SK-N-SH treated with all-trans-retinoic acid at 6 μM for 48 hours (cell line): ENCODE results near the gene SDHB.

Experiments
- ARNTL ChIP-seq: fragments of 450-650 bp; formaldehyde crosslinking; IDR thresholded peaks from 2 replicates; pipeline ENCODE4 v1.5.0; 2020; ENCODE audit warnings: low read depth, mild to moderate bottlenecking, moderate library complexity, borderline replicate concordance
- BACH2 ChIP-seq: fragments of 250-450 bp; sonication (Bioruptor Pico); IDR thresholded peaks from 2 replicates; pipeline ENCODE4 v1.9.0; 2021; ENCODE audit warnings: mild to moderate bottlenecking, borderline replicate concordance
- CSDC2 ChIP-seq: fragments of 250-450 bp; sonication (Bioruptor Pico); IDR thresholded peaks from 2 replicates; pipeline ENCODE4 v1.5.0; 2020; ENCODE audit warnings: mild to moderate bottlenecking, moderate library complexity
- ESRRG ChIP-seq: fragments of 250-450 bp; sonication (Bioruptor Pico); IDR thresholded peaks from 2 replicates; pipeline ENCODE4 v1.6.1; 2021; ENCODE audit warnings: mild to moderate bottlenecking
- PATZ1 ChIP-seq: fragments of 250-450 bp; sonication (Bioruptor Pico); IDR thresholded peaks from 2 replicates; pipeline ENCODE4 v1.8.0; 2020; ENCODE audit warnings: mild to moderate bottlenecking, moderate library complexity, borderline replicate concordance
- POU6F1 ChIP-seq: fragments of 250-450 bp; sonication (Bioruptor Pico); IDR thresholded peaks from 2 replicates; pipeline ENCODE4 v1.8.0; 2021; ENCODE audit warnings: low read depth, mild to moderate bottlenecking, moderate library complexity, borderline replicate concordance
- RARB ChIP-seq: fragments of 250-450 bp; sonication (Bioruptor Pico); IDR thresholded peaks from 2 replicates; pipeline ENCODE4 v1.8.0; 2021; ENCODE audit warnings: mild to moderate bottlenecking, moderate library complexity
- SNAI2 ChIP-seq: fragments of 250-450 bp; sonication (Bioruptor Pico); IDR thresholded peaks from 2 replicates; pipeline ENCODE4 v1.5.0; 2020; ENCODE audit warnings: mild to moderate bottlenecking, moderate library complexity
- ZFP3 ChIP-seq: fragments of 250-450 bp; sonication (Bioruptor Pico); IDR thresholded peaks from 2 replicates; pipeline ENCODE4 v1.5.0; 2020; ENCODE audit warnings: mild to moderate bottlenecking, moderate library complexity
- ZFP30 ChIP-seq: fragments of 450-650 bp; formaldehyde crosslinking; IDR thresholded peaks from 2 replicates; pipeline ENCODE4 v1.5.0; 2022; ENCODE audit warnings: mild to moderate bottlenecking, moderate library complexity
- ZNF8 ChIP-seq: fragments of 450-650 bp; formaldehyde crosslinking; IDR thresholded peaks from 2 replicates; pipeline ENCODE4 v1.5.0; 2020; ENCODE audit warnings: mild to moderate bottlenecking, moderate library complexity

- TF ChIP-seq RARB (CRISPR knock-in tag) (no peak), CSDC2 (CRISPR knock-in tag) (no peak), SNAI2 (CRISPR knock-in tag) (no peak), PATZ1 (no peak), BACH2 (CRISPR knock-in tag) (no peak), POU6F1 (CRISPR knock-in tag) (no peak), ESRRG (no peak), ARNTL (CRISPR knock-in tag) (no peak), ZFP3 (CRISPR knock-in tag) (no peak), ZNF8 (CRISPR knock-in tag) (no peak), ZFP30 (CRISPR knock-in tag) (no peak)
Measured at GRCh38 chr1:16984717-16985116, 69.1 kb downstream of the SDHB start.
